HG03175 (cell line): ENCODE results near the gene NXPE3.

Experiments
- ATAC-seq: cut with Tn5 transposase; IDR thresholded peaks from one replicate; pipeline ENCODE4 v1.9.1; 2021; ENCODE audit warnings: mild to moderate bottlenecking, moderate library complexity; ENCODE audit not compliant: unreplicated experiment

The NXPE3 gene

GRCh38 chr3:101802179-101802578 lies 23.2 kb downstream of the NXPE3 start:
- ATAC-seq = no peak

DNA sequence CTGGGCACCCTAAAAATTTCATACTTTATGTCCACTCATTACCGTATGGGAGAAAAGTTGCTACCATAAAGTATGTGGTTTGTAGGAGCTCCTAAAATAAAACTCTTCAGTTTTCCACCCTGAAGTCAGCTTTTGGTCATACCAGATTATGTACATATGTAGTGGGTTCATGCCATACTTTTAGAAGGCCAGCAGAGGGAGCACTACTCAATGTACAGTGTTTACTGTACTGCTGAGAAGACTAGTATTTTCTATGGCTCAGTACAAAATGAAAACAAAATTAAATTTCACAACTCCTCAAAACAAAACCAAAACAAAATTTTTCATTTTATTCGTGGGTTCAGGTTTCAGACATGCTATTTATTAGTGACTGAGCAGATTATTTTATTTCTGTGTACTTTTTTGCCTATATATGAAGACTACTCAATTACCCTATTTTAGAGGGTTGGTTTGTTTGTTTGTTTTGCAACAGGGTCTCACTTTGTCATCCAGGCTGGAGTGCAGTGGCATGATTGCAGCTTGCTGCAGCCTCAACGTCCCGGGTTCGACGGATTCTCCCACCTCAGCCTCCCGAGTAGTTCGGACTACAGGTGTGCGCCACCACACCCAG lies 24.3 kb downstream of the NXPE3 start:
- peak; percentile 98 for ATAC-seq

DNA sequence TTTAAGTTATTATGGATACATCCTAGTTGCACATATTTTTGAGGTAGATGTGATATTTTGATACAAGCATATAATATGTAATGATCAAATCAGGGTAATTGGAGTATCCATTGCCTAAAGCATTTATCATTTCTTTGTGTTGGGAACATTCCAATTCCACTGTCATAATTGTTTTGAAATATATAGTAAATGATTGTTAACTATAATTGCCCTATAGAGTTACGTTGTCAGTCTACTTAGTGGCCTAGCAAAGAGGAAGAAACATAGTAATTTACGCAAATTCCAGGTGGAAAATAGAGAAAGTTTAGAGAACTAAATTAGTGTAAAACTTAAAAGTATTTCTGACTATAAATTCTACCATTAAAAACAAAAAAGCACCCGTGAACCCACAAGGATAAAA lies 24.9 kb downstream of the NXPE3 start:
- no peak for ATAC-seq

DNA sequence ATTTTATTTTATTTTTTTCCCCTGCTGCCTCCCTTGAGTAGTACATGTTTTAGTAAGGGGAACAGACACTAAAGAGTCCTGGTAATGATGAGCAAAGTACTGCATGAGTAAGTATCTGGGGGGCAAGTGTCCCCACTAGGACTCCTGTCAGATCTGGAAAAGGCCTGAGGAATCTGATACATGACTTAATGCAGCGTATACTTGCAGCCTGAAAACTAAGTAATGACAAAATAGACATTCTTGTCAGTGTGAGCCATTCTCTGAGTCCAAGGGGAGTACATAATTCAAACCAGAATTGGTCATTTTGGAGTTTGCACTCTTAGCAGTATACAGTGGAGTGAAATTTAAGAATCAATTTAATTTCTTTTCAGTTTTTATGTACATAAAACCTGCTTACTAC lies 27.5 kb downstream of the NXPE3 start:
- ATAC-seq = no peak

DNA sequence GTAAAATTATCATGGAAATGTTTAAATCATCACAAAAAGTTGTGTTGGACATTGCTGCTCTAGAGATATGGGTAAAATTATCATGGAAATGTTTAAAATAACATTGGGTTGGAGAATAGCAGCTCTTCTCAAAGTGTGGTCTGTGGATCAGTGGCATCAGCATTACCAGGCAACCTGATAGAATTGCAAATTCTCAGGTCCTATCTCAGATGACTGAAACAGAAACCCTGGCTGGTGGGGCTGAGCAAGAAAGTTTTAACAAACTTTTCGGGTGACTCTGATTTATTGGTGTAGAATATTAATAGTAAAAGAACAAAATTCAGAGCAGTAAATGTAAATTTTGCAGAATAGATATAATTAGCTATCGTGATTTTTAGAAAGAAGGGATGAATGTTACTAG lies 28.9 kb downstream of the NXPE3 start:
- ATAC-seq = peak; percentile 41

DNA sequence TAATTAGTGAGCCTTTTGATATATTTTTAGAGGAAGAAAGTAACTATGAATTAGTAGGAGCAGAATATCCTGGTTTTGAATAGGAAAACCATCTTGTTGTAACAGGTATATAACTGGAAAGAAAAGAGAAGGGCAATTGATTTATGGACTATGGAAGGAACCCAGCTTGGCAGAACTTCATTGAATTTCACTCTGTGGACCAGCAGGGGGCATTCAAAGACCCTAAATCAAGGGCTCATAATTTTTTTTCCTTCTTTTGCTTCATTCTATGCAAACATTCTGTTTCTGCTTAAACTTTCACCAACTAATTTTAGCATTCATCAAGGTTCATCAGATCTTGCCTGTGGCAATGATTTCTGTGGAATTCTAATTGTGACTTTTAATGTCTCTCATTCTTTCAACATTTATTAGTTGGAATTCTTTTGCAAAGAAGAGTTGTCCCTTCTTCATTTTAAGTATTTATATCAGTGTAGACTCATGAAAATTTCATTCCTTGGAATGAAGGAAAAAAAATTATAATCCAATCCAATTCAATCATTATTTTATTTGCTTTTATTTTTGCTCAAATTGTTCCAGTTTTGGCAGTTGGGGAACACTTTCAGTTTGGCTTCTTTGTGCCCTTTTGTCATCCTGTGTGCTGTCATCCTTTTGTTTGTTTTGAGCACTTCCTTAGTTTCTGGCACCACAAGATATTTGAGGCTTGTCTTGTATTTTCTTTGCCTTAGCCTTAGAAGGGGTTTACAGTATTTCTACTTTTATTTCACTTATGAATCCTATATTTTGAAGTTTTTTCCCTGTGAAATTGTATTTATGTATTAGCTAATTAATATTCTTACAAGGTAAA lies 30.4 kb downstream of the NXPE3 start:
- ATAC-seq = peak; percentile 61

DNA sequence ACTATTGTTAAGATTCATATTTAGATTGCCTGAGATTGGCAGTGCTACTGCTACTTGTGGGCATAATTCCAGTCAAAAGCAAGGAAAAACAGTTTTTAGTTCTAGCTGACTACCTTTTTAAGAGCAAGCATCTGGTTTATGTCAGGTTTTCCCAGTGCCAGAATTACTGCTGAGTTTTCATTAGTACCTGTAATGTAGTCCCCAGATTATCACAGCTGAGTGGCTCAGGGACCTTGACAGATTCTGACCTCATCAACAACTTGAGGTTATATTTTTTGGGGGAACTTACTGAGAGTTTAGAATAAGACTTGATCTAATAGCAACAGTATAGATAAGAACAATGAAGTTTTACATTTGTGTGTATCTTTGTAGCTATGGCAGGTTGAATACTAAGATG lies 31.0 kb downstream of the NXPE3 start:
- no peak for ATAC-seq

GRCh38 chr3:101811875-101812274 lies 32.9 kb downstream of the NXPE3 start:
- no peak for ATAC-seq

DNA sequence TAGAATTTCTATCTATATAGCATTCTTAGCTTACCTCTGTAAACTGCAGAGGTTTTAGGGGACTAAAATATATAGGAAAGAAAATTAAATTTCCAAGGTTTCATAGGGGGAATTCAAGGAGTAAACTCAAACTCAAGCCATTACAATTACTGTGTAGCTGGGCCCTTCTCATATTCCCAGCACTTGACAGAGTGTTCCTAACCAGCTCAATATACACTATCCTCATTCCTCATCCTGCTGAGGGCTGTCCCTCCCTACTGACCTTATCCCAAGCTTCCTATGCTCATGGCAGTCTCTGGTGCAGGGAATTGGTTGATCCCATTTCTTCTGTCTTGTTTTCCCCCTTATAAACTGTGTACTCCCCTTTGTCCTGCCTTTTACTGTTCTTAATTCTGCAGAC lies 33.9 kb downstream of the NXPE3 start:
- ATAC-seq = no peak

DNA sequence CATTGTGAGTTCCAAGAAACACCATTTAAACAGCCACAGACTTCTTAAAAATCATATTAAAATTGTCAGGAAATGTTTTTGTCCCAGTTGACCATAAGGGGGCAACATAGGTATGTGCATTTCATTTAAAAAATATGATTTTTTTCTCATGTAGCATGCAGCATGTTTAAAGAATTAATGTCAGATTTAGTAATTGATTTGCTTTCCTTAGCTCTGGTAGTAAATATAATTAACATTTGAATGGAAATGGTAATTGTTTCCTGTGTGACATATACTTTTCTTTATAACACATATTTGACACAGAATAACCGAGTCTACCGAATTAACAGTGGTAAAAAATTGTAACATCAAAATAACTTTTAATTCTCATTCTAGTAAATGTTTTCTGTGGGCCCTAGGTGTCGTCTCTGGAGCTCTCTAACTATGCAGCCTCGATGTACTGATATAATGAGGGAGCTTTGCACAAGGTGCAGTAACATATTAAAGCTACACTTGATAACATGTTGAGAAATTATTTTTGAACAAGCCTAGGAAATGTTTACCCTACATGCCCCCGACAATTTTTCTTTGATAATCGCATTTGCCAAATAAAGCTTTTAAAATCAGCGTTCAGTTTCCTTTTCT lies 34.9 kb downstream of the NXPE3 start:
- ATAC-seq = no peak

- ATAC-seq = peak; percentile 61
Measured at GRCh38 chr3:101814835-101815234, 35.8 kb downstream of the NXPE3 start.

- ATAC-seq = no peak
Measured at GRCh38 chr3:101816215-101817149, 37.5 kb downstream of the NXPE3 start.

DNA sequence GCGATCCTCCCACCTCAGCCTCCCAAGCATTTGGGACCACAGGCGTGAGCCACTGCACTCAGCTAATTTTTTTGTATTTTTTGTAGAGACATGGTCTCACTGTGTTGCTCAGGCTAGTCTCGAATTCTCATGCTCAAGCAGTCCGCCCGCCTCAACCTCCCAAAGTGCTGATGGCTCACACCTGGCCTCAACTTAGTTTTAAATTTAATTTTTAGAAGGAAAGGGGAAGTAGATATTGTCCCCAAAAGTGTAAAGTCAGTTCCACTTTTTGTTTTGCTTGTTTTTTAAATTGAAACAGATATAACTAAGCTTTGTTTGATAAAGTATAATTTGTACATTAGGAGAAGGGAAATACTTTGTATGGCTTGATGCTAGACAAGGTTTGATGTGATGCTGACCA lies 39.0 kb downstream of the NXPE3 start:
- ATAC-seq = peak; percentile 37

DNA sequence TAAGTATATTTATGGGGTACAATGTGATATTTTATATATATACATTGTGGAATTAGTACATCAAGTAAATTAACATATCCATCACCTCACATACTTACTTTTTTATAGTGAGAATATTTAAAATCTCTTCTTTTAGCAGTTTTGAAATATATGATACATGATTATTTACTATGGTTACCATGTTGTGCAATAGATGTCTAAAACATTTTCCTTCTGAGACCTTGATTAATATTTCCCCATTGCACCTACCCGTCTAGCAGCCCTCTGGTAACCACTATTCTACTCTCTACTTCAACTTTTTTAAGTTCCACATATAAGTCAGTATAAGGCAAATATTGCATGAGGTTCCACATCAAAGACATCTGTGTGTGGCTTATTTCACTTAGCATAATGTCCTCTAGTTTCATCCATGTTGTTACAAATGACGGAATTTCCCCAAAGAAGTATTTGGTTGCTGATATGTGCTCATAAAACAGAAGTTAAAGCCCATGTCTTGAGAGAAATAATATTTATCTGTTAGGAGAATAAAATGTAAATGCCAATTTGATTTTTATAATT lies 40.7 kb downstream of the NXPE3 start:
- ATAC-seq = no peak

- no peak for ATAC-seq
Measured at GRCh38 chr3:101821503-101821902, 42.5 kb downstream of the NXPE3 start.

GRCh38 chr3:101823525-101823924 lies 44.5 kb downstream of the NXPE3 start:
- ATAC-seq = no peak

- ATAC-seq = no peak
Measured at GRCh38 chr3:101824702-101825101, 45.7 kb downstream of the NXPE3 start.

DNA sequence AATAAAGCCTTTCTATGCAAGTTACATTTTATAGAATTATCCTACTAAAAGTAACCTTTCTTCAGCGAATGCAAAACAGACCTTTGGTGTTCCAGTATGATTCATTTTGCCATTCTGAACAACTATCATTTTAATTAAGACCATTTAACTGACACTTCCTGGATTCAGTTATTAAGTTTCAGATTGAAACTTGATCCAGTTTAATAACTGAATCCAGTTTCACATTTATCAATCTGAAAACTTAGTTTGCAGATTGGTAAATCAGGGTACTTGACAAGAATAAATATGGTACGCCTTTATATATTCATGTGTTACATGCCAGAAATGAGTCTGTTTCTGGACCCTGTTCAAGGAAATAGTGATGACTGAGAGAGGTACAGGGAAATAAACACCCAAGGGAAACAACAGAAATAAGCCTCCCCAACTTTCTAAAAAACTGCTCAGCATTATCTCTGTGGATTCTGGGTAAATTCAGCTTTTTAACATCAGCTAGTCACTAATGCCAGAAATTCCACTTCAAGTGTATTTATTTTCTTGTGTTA lies 47.0 kb downstream of the NXPE3 start:
- ATAC-seq = no peak

GRCh38 chr3:101827211-101828174 lies 48.5 kb downstream of the NXPE3 start:
- ATAC-seq = peak; percentile 93
